ENCODE results near the gene HMSD.

The HMSD gene

GRCh38 chr18:64002581-64002980, 53.5 kb downstream of the HMSD start:
- Histone ChIP-seq H3K27me3 (peaks cover 12% of the 10 kb centered on the region), H3K4me3 (ENCODE audit: low read depth in 1 of 2, low read length in 1 of 2) (no peak overlapping the region), H3K36me3 (no peaks in the 10 kb centered on the region), H3K27ac (no peak overlapping the region), H3K4me1 (ENCODE audit: control insufficient read depth in 1 of 2, insufficient read depth in 1 of 2, low read depth in 1 of 2, low read length in 1 of 2) (no peaks in the 10 kb centered on the region), H3K9me3 (no peaks in the 10 kb centered on the region)
- no peak for TF ChIP-seq CTCF (IDR thresholded peaks at IDR 0.05)

GRCh38 chr18:64009305-64009704, 60.2 kb downstream of the HMSD start:
- H3K36me3 ChIP-seq, result no peaks in the 10 kb centered on the region
- no peak overlapping the region for H3K27ac ChIP-seq
- no peaks in the 10 kb centered on the region for H3K4me1 ChIP-seq (ENCODE audit: control insufficient read depth in 1 of 2, insufficient read depth in 1 of 2, low read depth in 1 of 2, low read length in 1 of 2)
- H3K9me3 ChIP-seq, result no peaks in the 10 kb centered on the region
- H3K4me3 ChIP-seq (ENCODE audit: low read depth in 1 of 2, low read length in 1 of 2), result no peak overlapping the region
- TF ChIP-seq CTCF (IDR thresholded peaks at IDR 0.05), result no peak
- no peaks in the 10 kb centered on the region for H3K27me3 ChIP-seq

Data from neutrophil (primary cell).